ENCODE measurements around the gene PIP5K1C.

Gene PIP5K1C

GRCh38 chr19:3721887-3722442, 21.7 kb upstream of the PIP5K1C start:
- no peak for DNase-seq (ENCODE audit: low read depth)

GRCh38 chr19:3721131-3721886, 21.0 kb upstream of the PIP5K1C start:
- peak; percentile 79 for DNase-seq (ENCODE audit: low read depth)

GRCh38 chr19:3720349-3720917, 20.2 kb upstream of the PIP5K1C start:
- DNase-seq (ENCODE audit: low read depth) = no peak

GRCh38 chr19:3719868-3720267, 19.6 kb upstream of the PIP5K1C start:
- DNase-seq (ENCODE audit: low read depth) = no peak

GRCh38 chr19:3716147-3716668, 15.9 kb upstream of the PIP5K1C start:
- DNase-seq (ENCODE audit: low read depth) = no peak

- DNase-seq (ENCODE audit: low read depth) = no peak
These were observed 12.7 kb upstream of the PIP5K1C start for GRCh38 chr19:3712663-3713611.

GRCh38 chr19:3710265-3710812, 10.1 kb upstream of the PIP5K1C start:
- no peak for DNase-seq (ENCODE audit: low read depth)

GRCh38 chr19:3708207-3708931, 8.1 kb upstream of the PIP5K1C start, which contains the start of gene TJP3:
Gene TJP3 (plus strand): TSS chr19:3708384. CDS start chr19:3728433, 20,049 bp downstream.
- DNase-seq (ENCODE audit: low read depth) = no peak

GRCh38 chr19:3707868-3708206, 7.6 kb upstream of the PIP5K1C start:
- no peak for DNase-seq (ENCODE audit: low read depth)

GRCh38 chr19:3701200-3701599, 932 bp upstream of the PIP5K1C start:
- no peak for DNase-seq (ENCODE audit: low read depth)

GRCh38 chr19:3699741-3700241, 477 bp downstream of the PIP5K1C start:
- no peak for DNase-seq (ENCODE audit: low read depth)

- no peak for DNase-seq (ENCODE audit: low read depth)
These were observed 1.1 kb downstream of the PIP5K1C start for GRCh38 chr19:3698974-3699740.

GRCh38 chr19:3698386-3698950, 1.8 kb downstream of the PIP5K1C start:
- no peak for DNase-seq (ENCODE audit: low read depth)

GRCh38 chr19:3697671-3698385, 2.4 kb downstream of the PIP5K1C start:
- no peak for DNase-seq (ENCODE audit: low read depth)

- DNase-seq (ENCODE audit: low read depth) = no peak
These were observed 3.2 kb downstream of the PIP5K1C start for GRCh38 chr19:3697094-3697493.

- DNase-seq (ENCODE audit: low read depth) = no peak
These were observed 3.6 kb downstream of the PIP5K1C start for GRCh38 chr19:3696660-3696995.

GRCh38 chr19:3695986-3696659, 4.1 kb downstream of the PIP5K1C start:
- no peak for DNase-seq (ENCODE audit: low read depth)

- no peak for DNase-seq (ENCODE audit: low read depth)
These were observed 5.0 kb downstream of the PIP5K1C start for GRCh38 chr19:3695124-3695733.

Measured in T-helper 22 cell (primary cell).